Breast epithelium (tissue), 3 donors: ENCODE results near the gene PTPRN2.

Experiments used
- POLR2A ChIP-seq: fragments of 450-650 bp; IDR thresholded peaks from one replicate; pipeline ENCODE4 v1.6.1; 2016; ENCODE audit warnings: antibody characterized with exemption, mild to moderate bottlenecking, moderate library complexity
- POLR2AphosphoS5 ChIP-seq, 3 donors: sonication (generic); formaldehyde crosslinking; IDR thresholded peaks; one replicate each; pipeline ENCODE4 v1.6.1; 2017; ENCODE audit warnings: antibody characterized with exemption in 3 of 3
- TF ChIP-seq, protein P1 (sequence below), 3 donors: fragments of 450-650 bp; IDR thresholded peaks; one replicate each; pipeline ENCODE4 v1.5.1; 2016 to 2017; ENCODE audit warnings: antibody characterized with exemption in 3 of 3, mild to moderate bottlenecking in 3 of 3, moderate library complexity in 3 of 3

DNA sequence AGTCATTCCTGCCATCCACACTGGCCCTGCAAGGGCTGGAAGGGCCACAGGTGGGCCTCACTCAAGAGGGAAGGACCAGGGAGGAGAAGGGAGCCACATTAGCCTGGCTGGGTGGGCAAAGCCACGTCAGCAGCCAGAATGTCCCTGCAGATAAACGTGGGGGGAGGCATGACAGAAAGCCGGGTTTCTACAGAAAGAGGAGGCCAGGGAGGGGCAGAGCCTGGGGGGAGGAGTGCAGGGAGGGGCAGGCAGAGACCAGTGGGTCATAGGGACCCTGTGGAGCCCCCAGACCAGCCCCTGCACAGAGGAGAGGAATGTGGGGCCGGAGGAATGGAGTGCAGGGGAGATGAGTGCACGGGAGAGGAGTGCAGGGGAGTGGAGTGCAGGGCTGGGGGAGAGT, 590.2 kb downstream of the PTPRN2 start:
- TF ChIP-seq POLR2A (no peak), POLR2AphosphoS5 (IDR thresholded peaks at IDR 0.05) (no peak)
- TF ChIP-seq, protein P1, sequence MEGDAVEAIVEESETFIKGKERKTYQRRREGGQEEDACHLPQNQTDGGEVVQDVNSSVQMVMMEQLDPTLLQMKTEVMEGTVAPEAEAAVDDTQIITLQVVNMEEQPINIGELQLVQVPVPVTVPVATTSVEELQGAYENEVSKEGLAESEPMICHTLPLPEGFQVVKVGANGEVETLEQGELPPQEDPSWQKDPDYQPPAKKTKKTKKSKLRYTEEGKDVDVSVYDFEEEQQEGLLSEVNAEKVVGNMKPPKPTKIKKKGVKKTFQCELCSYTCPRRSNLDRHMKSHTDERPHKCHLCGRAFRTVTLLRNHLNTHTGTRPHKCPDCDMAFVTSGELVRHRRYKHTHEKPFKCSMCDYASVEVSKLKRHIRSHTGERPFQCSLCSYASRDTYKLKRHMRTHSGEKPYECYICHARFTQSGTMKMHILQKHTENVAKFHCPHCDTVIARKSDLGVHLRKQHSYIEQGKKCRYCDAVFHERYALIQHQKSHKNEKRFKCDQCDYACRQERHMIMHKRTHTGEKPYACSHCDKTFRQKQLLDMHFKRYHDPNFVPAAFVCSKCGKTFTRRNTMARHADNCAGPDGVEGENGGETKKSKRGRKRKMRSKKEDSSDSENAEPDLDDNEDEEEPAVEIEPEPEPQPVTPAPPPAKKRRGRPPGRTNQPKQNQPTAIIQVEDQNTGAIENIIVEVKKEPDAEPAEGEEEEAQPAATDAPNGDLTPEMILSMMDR (IDR thresholded peaks at IDR 0.05): no peak
